H9 (cell line): ENCODE results near the gene LRP1B. TPM values are rescaled to one million over a fixed set of nuclear protein-coding genes. Genes with fewer than 3 reads are reported as not detected.

Experiments used
- DNase-seq: peaks from one replicate; pipeline ENCODE4 v3.0.0-alpha.2; 2017
- H2AFZ ChIP-seq: one replicate; pipeline ENCODE4 v1.6.1; 2013; ENCODE audit warnings: mild to moderate bottlenecking, low read length, control low read depth, moderate library complexity
- H2AK5ac ChIP-seq: 2 replicates; pipeline ENCODE4 v1.6.1; 2013; ENCODE audit warnings: low read length, control low read depth, mixed read lengths; ENCODE audit not compliant: insufficient read length
- H2BK120ac ChIP-seq: one replicate; pipeline ENCODE4 v1.6.1; 2013; ENCODE audit warnings: low read depth, mild to moderate bottlenecking, low read length, control low read depth, inconsistent platforms; ENCODE audit not compliant: poor library complexity, severe bottlenecking
- H2BK12ac ChIP-seq: 2 replicates; pipeline ENCODE4 v1.6.1; 2013; ENCODE audit warnings: low read length, control low read depth, mixed read lengths, low read depth; ENCODE audit not compliant: insufficient read length
- H2BK15ac ChIP-seq: 2 replicates; pipeline ENCODE4 v1.6.1; 2013; ENCODE audit warnings: low read depth, low read length, control low read depth
- H2BK20ac ChIP-seq: one replicate; pipeline ENCODE4 v1.6.1; 2013; ENCODE audit warnings: low read depth, mild to moderate bottlenecking, low read length, control low read depth, inconsistent platforms; ENCODE audit not compliant: poor library complexity, severe bottlenecking
- H2BK5ac ChIP-seq: 2 replicates; pipeline ENCODE4 v1.6.1; 2013; ENCODE audit warnings: low read length, control low read depth, mixed read lengths; ENCODE audit not compliant: insufficient read length
- H3K14ac ChIP-seq: 2 replicates; pipeline ENCODE4 v1.6.1; 2013; ENCODE audit warnings: low read length, control low read depth; ENCODE audit not compliant: insufficient read depth
- H3K18ac ChIP-seq: 2 replicates; pipeline ENCODE4 v1.6.1; 2013; ENCODE audit warnings: low read depth, mild to moderate bottlenecking, mixed read lengths, low read length, control low read depth; ENCODE audit not compliant: insufficient read length
- H3K23ac ChIP-seq: 2 replicates; pipeline ENCODE4 v1.6.1; 2013; ENCODE audit warnings: low read length, control low read depth, mixed read lengths, low read depth; ENCODE audit not compliant: insufficient read length
- H3K23me2 ChIP-seq: 2 replicates; pipeline ENCODE4 v1.6.1; 2013; ENCODE audit warnings: low read depth, mild to moderate bottlenecking, mixed read lengths, low read length, control low read depth; ENCODE audit not compliant: insufficient read length, poor library complexity, severe bottlenecking
- H3K27ac ChIP-seq: 2 replicates; pipeline ENCODE4 v1.5.1; 2013; ENCODE audit warnings: low read length, control low read depth, mixed read lengths, low read depth; ENCODE audit not compliant: insufficient read length
- H3K27me3 ChIP-seq: 2 replicates; pipeline ENCODE4 v1.6.1; 2013; ENCODE audit warnings: low read length, control low read depth, inconsistent platforms; ENCODE audit not compliant: insufficient read depth
- H3K4ac ChIP-seq: 2 replicates; pipeline ENCODE4 v1.6.1; 2013; ENCODE audit warnings: low read depth, mild to moderate bottlenecking, control low read depth, inconsistent platforms, low read length, moderate library complexity
- H3K4me1 ChIP-seq: 2 replicates; pipeline ENCODE4 v1.6.1; 2013; ENCODE audit warnings: low read length, control low read depth, inconsistent platforms; ENCODE audit not compliant: insufficient read depth
- H3K4me2 ChIP-seq: 2 replicates; pipeline ENCODE4 v1.6.1; 2013; ENCODE audit warnings: low read length, control low read depth, mixed read lengths; ENCODE audit not compliant: insufficient read length, insufficient read depth
- H3K56ac ChIP-seq: 2 replicates; pipeline ENCODE4 v1.6.1; 2013; ENCODE audit warnings: low read depth, mild to moderate bottlenecking, mixed read lengths, low read length, control low read depth; ENCODE audit not compliant: insufficient read length
- H3K79me1 ChIP-seq: 2 replicates; pipeline ENCODE4 v1.6.1; 2013; ENCODE audit warnings: low read depth, mild to moderate bottlenecking, moderate library complexity, low read length, control low read depth, inconsistent platforms; ENCODE audit not compliant: insufficient read depth, poor library complexity, severe bottlenecking
- H3K79me2 ChIP-seq: 2 replicates; pipeline ENCODE4 v1.6.1; 2013; ENCODE audit warnings: low read length, control low read depth, inconsistent platforms; ENCODE audit not compliant: insufficient read depth
- H3K9ac ChIP-seq: 2 replicates; pipeline ENCODE4 v1.6.1; 2013; ENCODE audit warnings: low read length, control low read depth, mixed read lengths; ENCODE audit not compliant: insufficient read length; ENCODE audit errors: extremely low read depth
- H3K9me3 ChIP-seq: one replicate; pipeline ENCODE4 v1.6.1; 2013; ENCODE audit warnings: low read depth, low read length, inconsistent platforms; ENCODE audit not compliant: control insufficient read depth
- H3T11ph ChIP-seq: one replicate; pipeline ENCODE4 v1.6.1; 2013; ENCODE audit warnings: mild to moderate bottlenecking, low read length, control low read depth, inconsistent platforms
- H4K20me1 ChIP-seq: one replicate; pipeline ENCODE4 v1.6.1; 2013; ENCODE audit not compliant: control insufficient read depth, insufficient read length, insufficient read depth
- H4K5ac ChIP-seq: 2 replicates; pipeline ENCODE4 v1.6.1; 2013; ENCODE audit warnings: low read depth, mild to moderate bottlenecking, mixed read lengths, low read length, control low read depth; ENCODE audit not compliant: insufficient read length
- H4K8ac ChIP-seq: replicated peaks from 2 replicates; pipeline ENCODE4 v1.6.1; 2013; ENCODE audit warnings: low read length, control low read depth, mixed read lengths, low read depth; ENCODE audit not compliant: insufficient read length
- H4K91ac ChIP-seq: 2 replicates; pipeline ENCODE4 v1.6.1; 2013; ENCODE audit warnings: low read depth, mild to moderate bottlenecking, moderate library complexity, mixed read lengths, low read length, control low read depth; ENCODE audit not compliant: insufficient read length
- H3K27ac Mint-ChIP-seq, 3 experiments: 2 replicates in 2 of 3; 3 replicates in 1 of 3; pipeline ENCODE4 v1.8.0; 2020 to 2021; ENCODE audit warnings: mixed read lengths in 3 of 3, mild to moderate bottlenecking in 1 of 3, moderate library complexity in 1 of 3
- H3K27me3 Mint-ChIP-seq: 2 replicates; pipeline ENCODE4 v1.8.0; 2021; ENCODE audit warnings: low read depth, mild to moderate bottlenecking, moderate library complexity, mixed read lengths
- H3K36me3 Mint-ChIP-seq, 3 experiments: 2 replicates in 2 of 3; 3 replicates in 1 of 3; pipeline ENCODE4 v1.8.0; 2020 to 2021; ENCODE audit warnings: low read depth in 3 of 3, mixed read lengths in 3 of 3; ENCODE audit not compliant: insufficient read depth in 1 of 3
- H3K4me1 Mint-ChIP-seq, 2 experiments: 2 replicates each; pipeline ENCODE4 v1.8.0; 2020; ENCODE audit warnings: mixed read lengths in 2 of 2
- H3K4me3 Mint-ChIP-seq, 2 experiments: 2 replicates in 1 of 2; 3 replicates in 1 of 2; pipeline ENCODE4 v1.8.0; 2020 to 2021; ENCODE audit warnings: mild to moderate bottlenecking in 2 of 2, mixed read lengths in 2 of 2, moderate library complexity in 1 of 2
- H3K9me3 Mint-ChIP-seq, 2 experiments: 2 replicates in 1 of 2; 3 replicates in 1 of 2; pipeline ENCODE4 v1.8.0; 2020; ENCODE audit warnings: mild to moderate bottlenecking in 2 of 2, mixed read lengths in 2 of 2, moderate library complexity in 1 of 2
- WGBS: extraction: QIAGEN DNeasy Blood & Tissue Kit; methylation state at CpG from one replicate; pipeline ENCODE4 v1.1.7; 2013; ENCODE audit warnings: missing lambda C conversion rate, low lambda C conversion rate, mixed read lengths; ENCODE audit not compliant: insufficient read length; ENCODE audit errors: extremely low coverage; 5-methylcytosine and 5-hydroxymethylcytosine counted together
- total RNA-seq: library from RNA; stranded (reverse); gene quantifications from 2 replicates; pipeline ENCODE4 v1.2.1, GENCODE V29; 2021
- TF ChIP-seq, protein P1 (sequence below): fragments of 200-600 bp; sonication (generic); conservative IDR thresholded peaks from 3 replicates; pipeline ENCODE4 v1.8.0; 2021; ENCODE audit warnings: antibody characterized with exemption, mild to moderate bottlenecking

LRP1B gene
- total RNA-seq, 1 experiment from 2014 or later: not detected

DNA sequence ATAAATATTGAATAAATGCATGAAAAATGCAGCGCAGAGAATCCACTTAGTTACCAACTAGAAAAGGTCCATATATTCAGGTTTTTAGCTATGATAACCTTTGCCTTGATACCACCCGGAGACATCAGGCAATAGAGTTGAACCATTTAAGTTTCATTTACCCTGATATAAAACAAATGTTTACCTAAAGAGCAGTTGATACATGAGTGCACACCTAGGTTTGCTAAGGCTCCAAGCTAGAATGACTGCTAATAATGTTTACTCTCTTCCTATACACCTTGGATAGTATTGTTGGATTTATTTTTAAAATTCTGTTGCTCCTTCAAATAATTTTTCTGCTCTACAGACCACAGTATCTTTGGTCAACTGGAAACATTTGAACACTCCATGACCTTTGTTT is 1463.6 kb downstream of the LRP1B start:
- H3K27me3 ChIP-seq: no peaks in the 10 kb centered on the region
- H3T11ph ChIP-seq: no peak overlapping the region
- no peak overlapping the region for H3K4me3 Mint-ChIP-seq
- no peaks in the 10 kb centered on the region for H4K20me1 ChIP-seq
- no peak overlapping the region for H3K56ac ChIP-seq
- H3K4ac ChIP-seq: no peak overlapping the region
- DNase-seq: no peak
- H2BK12ac ChIP-seq: no peak overlapping the region
- TF ChIP-seq, protein P1, sequence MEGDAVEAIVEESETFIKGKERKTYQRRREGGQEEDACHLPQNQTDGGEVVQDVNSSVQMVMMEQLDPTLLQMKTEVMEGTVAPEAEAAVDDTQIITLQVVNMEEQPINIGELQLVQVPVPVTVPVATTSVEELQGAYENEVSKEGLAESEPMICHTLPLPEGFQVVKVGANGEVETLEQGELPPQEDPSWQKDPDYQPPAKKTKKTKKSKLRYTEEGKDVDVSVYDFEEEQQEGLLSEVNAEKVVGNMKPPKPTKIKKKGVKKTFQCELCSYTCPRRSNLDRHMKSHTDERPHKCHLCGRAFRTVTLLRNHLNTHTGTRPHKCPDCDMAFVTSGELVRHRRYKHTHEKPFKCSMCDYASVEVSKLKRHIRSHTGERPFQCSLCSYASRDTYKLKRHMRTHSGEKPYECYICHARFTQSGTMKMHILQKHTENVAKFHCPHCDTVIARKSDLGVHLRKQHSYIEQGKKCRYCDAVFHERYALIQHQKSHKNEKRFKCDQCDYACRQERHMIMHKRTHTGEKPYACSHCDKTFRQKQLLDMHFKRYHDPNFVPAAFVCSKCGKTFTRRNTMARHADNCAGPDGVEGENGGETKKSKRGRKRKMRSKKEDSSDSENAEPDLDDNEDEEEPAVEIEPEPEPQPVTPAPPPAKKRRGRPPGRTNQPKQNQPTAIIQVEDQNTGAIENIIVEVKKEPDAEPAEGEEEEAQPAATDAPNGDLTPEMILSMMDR: no peak
- no CpG with 5 or more reads among the region's 2 CpGs for WGBS
- H3K9me3 Mint-ChIP-seq: no peaks in the 10 kb centered on the region
- no peak overlapping the region for H2AFZ ChIP-seq
- H3K9me3 ChIP-seq: no peaks in the 10 kb centered on the region
- H3K27ac Mint-ChIP-seq: no peak overlapping the region
- H2BK15ac ChIP-seq: no peak overlapping the region
- no peaks in the 10 kb centered on the region for H3K4me1 Mint-ChIP-seq
- no peaks in the 10 kb centered on the region for H3K4me1 ChIP-seq
- H2BK120ac ChIP-seq: no peak overlapping the region
- no peak overlapping the region for H3K27ac ChIP-seq
- H3K23me2 ChIP-seq: no peaks in the 10 kb centered on the region
- no peaks in the 10 kb centered on the region for H3K36me3 Mint-ChIP-seq
- no peaks in the 10 kb centered on the region for H3K79me1 ChIP-seq
- no peak overlapping the region for H3K23ac ChIP-seq
- no peak overlapping the region for H2AK5ac ChIP-seq
- H4K8ac ChIP-seq: no peak overlapping the region
- H3K9ac ChIP-seq: no peak overlapping the region
- H3K14ac ChIP-seq: no peak overlapping the region
- H3K4me2 ChIP-seq: no peak overlapping the region
- H2BK5ac ChIP-seq: no peak overlapping the region
- no peak overlapping the region for H2BK20ac ChIP-seq
- no peak overlapping the region for H4K91ac ChIP-seq
- H3K79me2 ChIP-seq: no peaks in the 10 kb centered on the region
- no peaks in the 10 kb centered on the region for H3K27me3 Mint-ChIP-seq
- H3K18ac ChIP-seq: no peak overlapping the region
- H4K5ac ChIP-seq: no peak overlapping the region
